ENCODE results near the gene SLC2A1.

SLC2A1 gene

GRCh38 chr1:42955311-42956063 lies 3.2 kb downstream of the SLC2A1 start:
- in situ Hi-C loops (cut with HindIII; ENCODE audit: low sequenced_read_pairs): no loop called here
- TF ChIP-seq CTCF (IDR thresholded peaks at IDR 0.05; ENCODE audit: low read depth, low read length, missing control alignments): no peak
- no peak for DNase-seq (ENCODE audit: low read depth)
- H3K4me3 ChIP-seq (ENCODE audit: low read depth, low read length): peak overlapping the region; percentile 87

GRCh38 chr1:42953182-42954180 lies 5.2 kb downstream of the SLC2A1 start:
- no peak for DNase-seq (ENCODE audit: low read depth)
- H3K4me3 ChIP-seq (ENCODE audit: low read depth, low read length): no peak overlapping the region
- in situ Hi-C loops (cut with HindIII; ENCODE audit: low sequenced_read_pairs): no loop called here
- TF ChIP-seq CTCF (IDR thresholded peaks at IDR 0.05; ENCODE audit: low read depth, low read length, missing control alignments): no peak

GRCh38 chr1:42952303-42953001 lies 6.2 kb downstream of the SLC2A1 start:
- no peak for TF ChIP-seq CTCF (IDR thresholded peaks at IDR 0.05; ENCODE audit: low read depth, low read length, missing control alignments)
- H3K4me3 ChIP-seq (ENCODE audit: low read depth, low read length): no peak overlapping the region
- in situ Hi-C loops (cut with HindIII; ENCODE audit: low sequenced_read_pairs): no loop called here
- DNase-seq (ENCODE audit: low read depth): no peak

GRCh38 chr1:42951588-42951987 lies 7.1 kb downstream of the SLC2A1 start:
- TF ChIP-seq CTCF (IDR thresholded peaks at IDR 0.05; ENCODE audit: low read depth, low read length, missing control alignments): no peak
- no peak for DNase-seq (ENCODE audit: low read depth)

GRCh38 chr1:42950116-42950481 lies 8.6 kb downstream of the SLC2A1 start:
- no peak for TF ChIP-seq CTCF (IDR thresholded peaks at IDR 0.05; ENCODE audit: low read depth, low read length, missing control alignments)
- H3K4me3 ChIP-seq (ENCODE audit: low read depth, low read length): no peak overlapping the region
- in situ Hi-C loops (cut with HindIII; ENCODE audit: low sequenced_read_pairs): no loop called here
- DNase-seq (ENCODE audit: low read depth): peak; percentile 71

More at GRCh38 chr1:42951588-42951987, 7.1 kb downstream of the SLC2A1 start:
- no peak overlapping the region for H3K4me3 ChIP-seq (ENCODE audit: low read depth, low read length)
- in situ Hi-C loops (cut with HindIII; ENCODE audit: low sequenced_read_pairs): no loop called here

Measured in astrocyte of the cerebellum (primary cell).